ENCODE measurements around the gene UPK1A. TPM values are rescaled to one million over a fixed set of nuclear protein-coding genes. Genes with fewer than 3 reads are reported as not detected.

Gene UPK1A
- total and polyA plus RNA-seq, 2 donors (not counting 3 experiments of a cell fraction or from before 2014, with no cell fraction given): not detected

DNA sequence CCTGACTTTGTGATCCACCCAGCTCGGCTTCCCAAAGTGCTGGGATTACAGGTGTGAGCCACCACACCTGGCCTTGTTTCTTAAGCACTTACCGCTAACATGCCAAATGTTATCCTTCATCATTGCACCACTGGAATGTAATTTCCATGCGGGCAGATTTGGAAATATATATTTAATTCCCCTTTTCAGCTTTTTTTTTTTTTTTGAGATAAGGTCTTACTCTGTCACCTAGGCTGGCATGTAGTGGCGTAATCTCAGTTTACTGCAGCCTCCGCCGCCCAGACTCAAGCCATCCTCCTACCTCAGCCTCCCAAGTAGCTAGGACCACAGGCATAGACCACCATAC lies 4.3 kb upstream of the UPK1A start:
- Histone ChIP-seq H3K79me2 (ENCODE audit: control insufficient read depth, insufficient read depth, low read length) (no peaks in the 10 kb centered on the region), H3K27me3 (ENCODE audit: control insufficient read depth in 2 of 2, insufficient read depth in 2 of 2, low read length in 2 of 2) (no peaks in the 10 kb centered on the region), H4K20me1 (replicated peaks; ENCODE audit: control insufficient read depth, extremely low read depth, insufficient read depth, low read length) (no peaks in the 10 kb centered on the region), H3K4me3 (replicated peaks in 1 of 3; ENCODE audit: insufficient read depth in 1 of 3, low read depth in 1 of 3, low read length in 3 of 3) (no peak overlapping the region), H3K4me1 (ENCODE audit: control insufficient read depth, extremely low read depth, insufficient read depth, low read length) (no peaks in the 10 kb centered on the region), H3K4me2 (ENCODE audit: insufficient read depth, low read length) (no peak overlapping the region), H3K27ac (ENCODE audit: insufficient read depth, low read depth, low read length) (no peak overlapping the region), H3K36me3 (ENCODE audit: control insufficient read depth in 2 of 2, extremely low read depth in 1 of 2, insufficient read depth in 2 of 2, low read length in 2 of 2) (peaks cover 7 to 10% of the 10 kb centered on the region in 2 experiments), H3K9ac (replicated peaks; ENCODE audit: extremely low read depth, insufficient read depth, low read length) (no peak overlapping the region), H2AFZ (ENCODE audit: low read depth, low read length) (no peak overlapping the region), H3K9me1 (replicated peaks; ENCODE audit: control insufficient read depth, extremely low read depth, insufficient read depth, low read length) (no peaks in the 10 kb centered on the region), H3K9me3 (replicated peaks; ENCODE audit: control insufficient read depth, insufficient read depth, low read length) (no peaks in the 10 kb centered on the region)
- ChIA-PET POLR2A (no interaction called here), CTCF (interaction anchor here (1.2 to 1.9 kb wide), 3 partner anchors 12 to 32 kb away, joined by 3 to 5 read pairs (median 3); no protein-coding TSS in a partner anchor)
- TF ChIP-seq EZH2 (IDR thresholded peaks at IDR 0.05; ENCODE audit: borderline replicate concordance, low read depth, low read length, severe bottlenecking) (no peak), POLR2A (IDR thresholded peaks at IDR 0.05; ENCODE audit: low read depth, low read length) (no peak), JUN (IDR thresholded peaks at IDR 0.05; ENCODE audit: borderline replicate concordance, insufficient read depth, insufficient read length, low read depth) (no peak), POLR2AphosphoS5 (IDR thresholded peaks at IDR 0.05; ENCODE audit: insufficient read depth, low read depth, low read length) (no peak), GATA2 (IDR thresholded peaks at IDR 0.05; ENCODE audit: insufficient read depth, insufficient read length, low read depth, low read length) (no peak)
- FAIRE-seq: no peak
- no TSS peak for BruUV-seq (replicated peaks)
- dilution Hi-C loops (cut with MboI; ENCODE audit: extremely low pct_ligation_motif_present, low sequenced_read_pairs) (no loop called here), intact Hi-C loops (cut with micrococcal nuclease) (no loop called here)
- no peak for DNase-seq (ENCODE audit: low read depth, low spot score)

DNA sequence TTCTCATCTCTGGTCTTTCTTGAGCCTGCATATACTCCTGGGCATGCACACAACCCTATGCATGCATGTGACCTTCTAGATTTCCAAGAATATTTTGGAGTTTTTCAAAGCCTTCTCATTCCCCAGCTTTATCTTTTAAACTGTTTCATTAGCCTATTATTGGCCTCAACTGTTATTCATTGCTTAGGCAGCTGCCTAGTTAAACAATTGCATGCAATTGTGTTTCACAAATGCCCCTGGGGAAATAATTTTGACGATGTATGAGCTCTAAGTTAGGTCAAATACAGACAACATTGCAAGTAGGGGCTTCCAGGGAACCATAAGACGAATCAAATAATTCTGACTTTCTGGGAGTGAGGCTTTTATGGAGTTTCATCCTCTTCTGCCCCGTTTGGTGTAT lies 2.3 kb upstream of the UPK1A start:
- intact Hi-C loops (cut with micrococcal nuclease) (no loop called here), dilution Hi-C loops (cut with MboI; ENCODE audit: extremely low pct_ligation_motif_present, low sequenced_read_pairs) (no loop called here)
- CTCF ChIA-PET: interaction anchor here (0.8 kb wide), 1 partner anchor 9 kb away, joined by 5 read pairs; no protein-coding TSS in a partner anchor
- H3K4me1 ChIP-seq (ENCODE audit: control insufficient read depth, extremely low read depth, insufficient read depth, low read length): no peaks in the 10 kb centered on the region
- no peak overlapping the region for H2AFZ ChIP-seq (ENCODE audit: low read depth, low read length)
- H3K4me2 ChIP-seq (ENCODE audit: insufficient read depth, low read length): no peak overlapping the region
- POLR2A ChIA-PET: no interaction called here
- no peaks in the 10 kb centered on the region for H3K27me3 ChIP-seq (ENCODE audit: control insufficient read depth in 2 of 2, insufficient read depth in 2 of 2, low read length in 2 of 2)
- no peaks in the 10 kb centered on the region for H3K9me1 ChIP-seq (replicated peaks; ENCODE audit: control insufficient read depth, extremely low read depth, insufficient read depth, low read length)
- H3K36me3 ChIP-seq (ENCODE audit: control insufficient read depth in 2 of 2, extremely low read depth in 1 of 2, insufficient read depth in 2 of 2, low read length in 2 of 2): peaks cover 0 to 2% of the 10 kb centered on the region in 2 experiments
- H3K9me3 ChIP-seq (replicated peaks; ENCODE audit: control insufficient read depth, insufficient read depth, low read length): no peaks in the 10 kb centered on the region
- H3K27ac ChIP-seq (ENCODE audit: insufficient read depth, low read depth, low read length): no peak overlapping the region
- FAIRE-seq (no peak), DNase-seq (ENCODE audit: low read depth, low spot score) (no peak)
- no peak overlapping the region for H3K9ac ChIP-seq (replicated peaks; ENCODE audit: extremely low read depth, insufficient read depth, low read length)
- H4K20me1 ChIP-seq (replicated peaks; ENCODE audit: control insufficient read depth, extremely low read depth, insufficient read depth, low read length): no peaks in the 10 kb centered on the region
- TF ChIP-seq FOS (IDR thresholded peaks at IDR 0.05; ENCODE audit: borderline replicate concordance, insufficient read depth, low read length) (no peak), JUN (IDR thresholded peaks at IDR 0.05; ENCODE audit: borderline replicate concordance, insufficient read depth, insufficient read length, low read depth) (no peak), POLR2AphosphoS5 (IDR thresholded peaks at IDR 0.05; ENCODE audit: insufficient read depth, low read depth, low read length) (no peak), POLR2A (IDR thresholded peaks at IDR 0.05; ENCODE audit: low read depth, low read length) (no peak), MAX (IDR thresholded peaks at IDR 0.05; ENCODE audit: insufficient read depth, insufficient read length) (no peak)
- TF ChIP-seq, protein P1, sequence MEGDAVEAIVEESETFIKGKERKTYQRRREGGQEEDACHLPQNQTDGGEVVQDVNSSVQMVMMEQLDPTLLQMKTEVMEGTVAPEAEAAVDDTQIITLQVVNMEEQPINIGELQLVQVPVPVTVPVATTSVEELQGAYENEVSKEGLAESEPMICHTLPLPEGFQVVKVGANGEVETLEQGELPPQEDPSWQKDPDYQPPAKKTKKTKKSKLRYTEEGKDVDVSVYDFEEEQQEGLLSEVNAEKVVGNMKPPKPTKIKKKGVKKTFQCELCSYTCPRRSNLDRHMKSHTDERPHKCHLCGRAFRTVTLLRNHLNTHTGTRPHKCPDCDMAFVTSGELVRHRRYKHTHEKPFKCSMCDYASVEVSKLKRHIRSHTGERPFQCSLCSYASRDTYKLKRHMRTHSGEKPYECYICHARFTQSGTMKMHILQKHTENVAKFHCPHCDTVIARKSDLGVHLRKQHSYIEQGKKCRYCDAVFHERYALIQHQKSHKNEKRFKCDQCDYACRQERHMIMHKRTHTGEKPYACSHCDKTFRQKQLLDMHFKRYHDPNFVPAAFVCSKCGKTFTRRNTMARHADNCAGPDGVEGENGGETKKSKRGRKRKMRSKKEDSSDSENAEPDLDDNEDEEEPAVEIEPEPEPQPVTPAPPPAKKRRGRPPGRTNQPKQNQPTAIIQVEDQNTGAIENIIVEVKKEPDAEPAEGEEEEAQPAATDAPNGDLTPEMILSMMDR (IDR thresholded peaks at IDR 0.05; ENCODE audit: extremely low read depth in 1 of 2, insufficient read depth in 1 of 2, low read depth in 1 of 2, low read length in 2 of 2): no peak
- H3K79me2 ChIP-seq (ENCODE audit: control insufficient read depth, insufficient read depth, low read length): no peaks in the 10 kb centered on the region
- no peak overlapping the region for H3K4me3 ChIP-seq (replicated peaks in 1 of 3; ENCODE audit: insufficient read depth in 1 of 3, low read depth in 1 of 3, low read length in 3 of 3)
- BruUV-seq (replicated peaks): no TSS peak
